Astrocyte (in vitro differentiated cells and primary cell): ENCODE results near the gene NCOR2.

ENCODE experiments used
- CTCF ChIP-seq: IDR thresholded peaks from 2 replicates; pipeline ENCODE4 v1.5.1; 2011; ENCODE audit warnings: low read depth, mild to moderate bottlenecking, inconsistent platforms, low read length, moderate library complexity; ENCODE audit not compliant: insufficient read depth
- EZH2 ChIP-seq: IDR thresholded peaks from 2 replicates; pipeline ENCODE4 v1.6.1; 2012; ENCODE audit warnings: mild to moderate bottlenecking, low read length, inconsistent platforms; ENCODE audit not compliant: insufficient read depth

- no peak for TF ChIP-seq CTCF
- TF ChIP-seq EZH2, result no peak
These were observed 43.0 kb downstream of the NCOR2 start for GRCh38 chr12:124524231-124524925.
